Activated naive CD8-positive, alpha-beta T cell treated with anti-CD3 and anti-CD28 coated beads for 36 hours (primary cell): ENCODE results near the gene GJE1. TPM values are rescaled to one million over a fixed set of nuclear protein-coding genes. Genes with fewer than 3 reads are reported as not detected.
"Not testable (repeated sequence)": the region's sequence is repeated elsewhere in the genome, so short reads cannot be mapped to it uniquely, and the experiment has no call there.

Experiments used
- DNase-seq: peaks from one replicate; pipeline ENCODE4 v3.0.0; 2021
- H3K27ac Mint-ChIP-seq: one replicate; pipeline ENCODE4 v1.8.0; 2022; ENCODE audit warnings: mild to moderate bottlenecking, moderate library complexity, mixed read lengths
- H3K27me3 Mint-ChIP-seq: one replicate; pipeline ENCODE4 v1.8.0; 2022; ENCODE audit warnings: mild to moderate bottlenecking, mixed read lengths
- H3K36me3 Mint-ChIP-seq: one replicate; pipeline ENCODE4 v1.8.0; 2021; ENCODE audit warnings: mild to moderate bottlenecking, mixed read lengths
- H3K4me1 Mint-ChIP-seq: one replicate; pipeline ENCODE4 v1.8.0; 2021; ENCODE audit warnings: mixed read lengths
- H3K4me3 Mint-ChIP-seq: one replicate; pipeline ENCODE4 v1.8.0; 2022; ENCODE audit warnings: mild to moderate bottlenecking, moderate library complexity, mixed read lengths
- H3K9me3 Mint-ChIP-seq: one replicate; pipeline ENCODE4 v1.8.0; 2022; ENCODE audit warnings: mixed read lengths
- total RNA-seq, 2 experiments: library from RNA; stranded (reverse); gene quantifications; one replicate each; pipeline ENCODE4 v1.2.3, GENCODE V29; 2021

The GJE1 gene
- total RNA-seq, 2 experiments from 2014 or later = not detected

- DNase-seq = no peak
- H3K27ac Mint-ChIP-seq = peak overlapping the region; percentile 35
- H3K4me3 Mint-ChIP-seq = no peak overlapping the region
- H3K27me3 Mint-ChIP-seq = no peaks in the 10 kb centered on the region
- H3K4me1 Mint-ChIP-seq = peaks cover 65% of the 10 kb centered on the region
- H3K9me3 Mint-ChIP-seq = no peaks in the 10 kb centered on the region
- H3K36me3 Mint-ChIP-seq = peaks cover 13% of the 10 kb centered on the region
Measured at GRCh38 chr6:142153196-142153595, 20.5 kb downstream of the GJE1 start.

DNA sequence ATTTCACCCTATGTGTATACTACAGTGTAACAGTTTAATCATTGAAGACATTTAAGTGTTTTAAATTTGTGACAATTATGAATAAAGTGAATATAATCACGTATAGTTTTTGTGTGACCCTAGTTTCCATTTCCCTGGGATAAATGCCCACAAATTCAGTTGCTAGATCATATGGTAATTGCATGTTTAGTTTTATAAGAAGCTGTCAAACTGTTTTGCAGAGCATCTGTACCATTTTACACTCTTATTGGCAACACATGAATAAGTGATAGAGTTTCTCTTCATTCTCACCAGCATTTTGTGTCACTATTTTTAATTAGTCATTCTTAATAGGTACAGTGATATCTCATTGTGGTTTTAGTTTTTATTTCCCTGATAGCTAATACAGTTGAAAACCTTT, 21.6 kb downstream of the GJE1 start:
- Mint-ChIP-seq H3K27ac (no peak overlapping the region), H3K36me3 (peaks cover 15% of the 10 kb centered on the region), H3K9me3 (no peaks in the 10 kb centered on the region)

GRCh38 chr6:142155091-142155490, 22.4 kb downstream of the GJE1 start:
- H3K9me3 Mint-ChIP-seq = no peaks in the 10 kb centered on the region
- no peak overlapping the region for H3K4me3 Mint-ChIP-seq
- no peaks in the 10 kb centered on the region for H3K27me3 Mint-ChIP-seq
- no peak for DNase-seq
- H3K27ac Mint-ChIP-seq = no peak overlapping the region
- H3K36me3 Mint-ChIP-seq = peaks cover 15% of the 10 kb centered on the region
- peaks cover 56% of the 10 kb centered on the region for H3K4me1 Mint-ChIP-seq

More for the DNA sequence above, 21.6 kb downstream of the GJE1 start:
- Mint-ChIP-seq H3K4me3 (no peak overlapping the region), H3K27me3 (no peaks in the 10 kb centered on the region), H3K4me1 (peaks cover 57% of the 10 kb centered on the region)
- no peak for DNase-seq

DNA sequence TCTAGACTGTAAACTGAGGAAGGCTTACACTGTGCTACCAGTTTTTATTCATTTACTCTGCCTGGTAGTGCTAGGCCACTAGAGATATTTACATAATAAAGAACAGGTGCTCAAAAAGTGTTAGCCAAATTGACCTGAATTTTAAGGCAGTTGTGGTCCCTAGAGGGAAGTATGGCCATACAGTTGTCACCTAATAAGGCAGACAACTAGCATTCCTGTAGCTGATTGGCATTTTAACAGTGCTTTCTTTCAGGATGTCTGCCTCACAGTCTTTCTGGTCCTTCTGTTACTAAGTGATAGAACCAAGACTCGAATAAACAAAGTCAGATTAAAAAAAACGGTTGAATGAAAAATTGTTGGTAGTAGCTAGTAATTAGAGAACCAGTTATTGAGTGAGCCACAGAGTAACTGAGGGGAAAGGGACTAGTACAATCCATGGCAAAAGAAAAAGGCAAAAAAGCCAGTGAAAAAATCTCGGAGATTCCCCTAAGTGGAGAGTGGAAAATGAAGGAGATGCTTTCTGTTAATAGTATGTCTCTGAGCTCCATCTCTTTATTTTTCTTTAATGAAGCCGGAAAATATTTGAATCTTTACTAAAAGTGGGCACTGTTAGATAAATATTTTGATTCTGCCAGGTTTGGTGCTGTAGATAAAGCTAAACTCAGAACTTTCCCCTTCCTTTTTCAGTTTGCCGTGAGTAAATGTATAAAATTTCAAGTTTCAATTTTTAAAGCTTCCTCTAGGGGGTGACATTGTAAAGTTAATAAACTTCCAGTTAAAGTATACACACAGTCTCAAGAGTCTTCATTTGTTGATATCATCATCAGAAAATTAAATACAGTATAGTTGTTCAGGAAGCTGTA, 23.4 kb downstream of the GJE1 start:
- no peak for DNase-seq
- H3K4me3 Mint-ChIP-seq = no peak overlapping the region

DNA sequence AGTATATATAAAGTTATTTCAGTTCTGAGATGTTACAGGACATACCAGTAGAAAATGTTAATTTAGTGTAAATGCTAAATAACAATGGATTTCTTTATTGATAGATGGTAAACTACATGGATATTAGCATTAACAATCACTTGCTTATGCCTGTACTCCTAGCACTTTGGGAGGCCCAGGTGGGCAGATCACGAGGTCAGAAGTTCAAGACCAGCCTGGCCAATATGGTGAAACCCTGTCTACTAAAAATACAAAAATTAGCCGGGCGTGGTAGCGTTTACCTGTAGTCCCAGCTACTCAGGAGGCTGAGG, 24.0 kb downstream of the GJE1 start:
- H3K27ac Mint-ChIP-seq, H3K27me3 Mint-ChIP-seq, DNase-seq, H3K4me3 Mint-ChIP-seq, H3K36me3 Mint-ChIP-seq, H3K9me3 Mint-ChIP-seq: not testable (repeated sequence)
- peaks cover 51% of the 10 kb centered on the region for H3K4me1 Mint-ChIP-seq

More for the DNA sequence above, 23.4 kb downstream of the GJE1 start:
- no peak overlapping the region for H3K27ac Mint-ChIP-seq
- no peaks in the 10 kb centered on the region for H3K9me3 Mint-ChIP-seq
- H3K36me3 Mint-ChIP-seq = peaks cover 10% of the 10 kb centered on the region
- H3K4me1 Mint-ChIP-seq = peaks cover 53% of the 10 kb centered on the region
- no peaks in the 10 kb centered on the region for H3K27me3 Mint-ChIP-seq

GRCh38 chr6:142162780-142163179, 30.1 kb downstream of the GJE1 start:
- no peaks in the 10 kb centered on the region for H3K27me3 Mint-ChIP-seq
- H3K4me1 Mint-ChIP-seq = peaks cover 34% of the 10 kb centered on the region
- no peaks in the 10 kb centered on the region for H3K9me3 Mint-ChIP-seq
- peaks cover 8% of the 10 kb centered on the region for H3K36me3 Mint-ChIP-seq
- DNase-seq = no peak
- no peak overlapping the region for H3K4me3 Mint-ChIP-seq
- no peak overlapping the region for H3K27ac Mint-ChIP-seq

- Mint-ChIP-seq H3K36me3 (peaks cover 7% of the 10 kb centered on the region), H3K4me1 (peaks cover 28% of the 10 kb centered on the region), H3K27ac (no peak overlapping the region), H3K27me3 (no peaks in the 10 kb centered on the region), H3K4me3 (no peak overlapping the region), H3K9me3 (no peaks in the 10 kb centered on the region)
- no peak for DNase-seq
Measured at GRCh38 chr6:142165227-142165626, 32.5 kb downstream of the GJE1 start.

- Mint-ChIP-seq H3K9me3 (no peaks in the 10 kb centered on the region), H3K4me3 (no peak overlapping the region), H3K4me1 (peaks cover 19% of the 10 kb centered on the region), H3K27ac (no peak overlapping the region), H3K27me3 (no peaks in the 10 kb centered on the region), H3K36me3 (peaks cover 5% of the 10 kb centered on the region)
- DNase-seq = no peak
Measured at GRCh38 chr6:142167071-142167470, 34.3 kb downstream of the GJE1 start.

GRCh38 chr6:142167486-142167885, 34.8 kb downstream of the GJE1 start:
- Mint-ChIP-seq H3K4me3 (no peak overlapping the region), H3K9me3 (no peaks in the 10 kb centered on the region), H3K27me3 (no peaks in the 10 kb centered on the region), H3K36me3 (peaks cover 9% of the 10 kb centered on the region), H3K27ac (no peak overlapping the region), H3K4me1 (peaks cover 15% of the 10 kb centered on the region)
- no peak for DNase-seq

GRCh38 chr6:142171351-142171750, 38.6 kb downstream of the GJE1 start:
- Mint-ChIP-seq H3K4me1 (peaks cover 8% of the 10 kb centered on the region), H3K27ac (no peak overlapping the region), H3K9me3 (peaks cover 2% of the 10 kb centered on the region), H3K36me3 (peaks cover 39% of the 10 kb centered on the region), H3K27me3 (no peaks in the 10 kb centered on the region), H3K4me3 (no peak overlapping the region)
- no peak for DNase-seq

DNA sequence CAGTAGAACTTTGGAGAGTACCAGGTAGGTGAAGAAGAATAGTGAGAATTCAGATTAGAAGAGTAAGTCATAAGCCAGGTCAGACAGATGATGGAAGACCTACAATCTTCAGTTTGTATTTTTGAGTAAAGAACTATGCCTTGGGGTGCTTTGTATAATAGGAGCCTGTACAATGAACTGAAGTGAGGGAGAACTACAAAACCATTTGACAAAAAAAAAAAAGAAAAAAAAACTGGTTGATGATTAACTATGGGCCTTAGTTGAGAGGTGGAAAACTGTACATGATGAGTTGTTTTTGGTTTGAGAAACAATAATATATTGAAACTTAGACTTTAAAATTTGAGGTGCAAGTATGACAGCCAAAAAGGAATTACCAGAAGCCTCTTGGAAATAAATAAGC, 40.0 kb downstream of the GJE1 start:
- peaks cover 9% of the 10 kb centered on the region for H3K9me3 Mint-ChIP-seq
- no peak overlapping the region for H3K4me3 Mint-ChIP-seq
- no peaks in the 10 kb centered on the region for H3K27me3 Mint-ChIP-seq
- peaks cover 53% of the 10 kb centered on the region for H3K36me3 Mint-ChIP-seq
- DNase-seq = no peak
- peaks cover 4% of the 10 kb centered on the region for H3K4me1 Mint-ChIP-seq
- H3K27ac Mint-ChIP-seq = no peak overlapping the region

DNA sequence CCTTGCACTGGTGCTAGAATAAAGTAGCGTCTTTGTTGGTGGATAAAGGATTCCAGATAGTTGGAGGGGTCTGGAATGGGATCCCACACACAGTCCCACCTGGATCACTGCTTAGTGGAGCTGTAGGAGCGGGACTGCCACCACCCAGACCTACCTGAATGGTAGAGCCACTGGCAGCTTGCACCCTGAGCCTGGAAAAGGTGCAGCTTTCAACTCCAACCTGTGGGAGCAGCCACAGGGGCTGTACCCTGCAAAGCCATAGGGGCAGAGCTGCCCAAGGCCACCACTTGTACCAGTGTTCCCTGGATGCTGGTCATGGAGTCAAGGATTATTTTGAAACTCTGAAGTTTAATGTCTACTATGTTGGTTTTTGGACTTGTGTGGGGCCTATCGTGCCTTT, 41.3 kb downstream of the GJE1 start:
- Mint-ChIP-seq H3K36me3 (peaks cover 61% of the 10 kb centered on the region), H3K4me3 (no peak overlapping the region), H3K9me3 (peaks cover 15% of the 10 kb centered on the region), H3K27me3 (no peaks in the 10 kb centered on the region), H3K4me1 (peaks cover 4% of the 10 kb centered on the region), H3K27ac (no peak overlapping the region)
- DNase-seq = no peak

DNA sequence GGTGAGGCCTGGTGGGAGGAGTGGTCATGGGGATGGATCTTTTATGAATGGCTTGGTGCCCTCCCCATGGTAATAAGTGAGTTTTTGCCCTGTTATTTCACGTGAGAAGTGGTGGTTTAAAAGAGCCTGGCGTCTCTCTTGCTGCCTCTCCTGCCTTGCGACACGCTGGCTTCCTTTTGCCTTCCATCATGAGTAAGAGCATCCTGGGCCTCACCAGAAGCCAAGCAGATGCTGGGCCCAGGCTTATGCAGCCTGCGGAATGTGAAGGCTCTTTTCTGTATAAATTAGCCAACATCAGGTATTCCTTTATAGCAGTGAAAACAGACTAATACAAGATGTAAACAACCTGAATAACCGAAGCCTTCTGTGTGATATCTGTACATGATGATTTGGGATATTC, 42.0 kb downstream of the GJE1 start:
- H3K36me3 Mint-ChIP-seq = peaks cover 61% of the 10 kb centered on the region
- H3K27ac Mint-ChIP-seq = no peak overlapping the region

GRCh38 chr6:142178129-142178528, 45.4 kb downstream of the GJE1 start:
- Mint-ChIP-seq H3K36me3 (peaks cover 62% of the 10 kb centered on the region), H3K27me3 (no peaks in the 10 kb centered on the region), H3K4me1 (peaks cover 8% of the 10 kb centered on the region), H3K27ac (no peak overlapping the region), H3K4me3 (no peak overlapping the region), H3K9me3 (peaks cover 15% of the 10 kb centered on the region)
- no peak for DNase-seq

More for the DNA sequence above, 42.0 kb downstream of the GJE1 start:
- H3K4me3 Mint-ChIP-seq = no peak overlapping the region
- no peak for DNase-seq
- H3K4me1 Mint-ChIP-seq = peaks cover 4% of the 10 kb centered on the region
- H3K27me3 Mint-ChIP-seq = no peaks in the 10 kb centered on the region
- H3K9me3 Mint-ChIP-seq = peaks cover 15% of the 10 kb centered on the region

GRCh38 chr6:142182004-142182403, 49.3 kb downstream of the GJE1 start:
- Mint-ChIP-seq H3K27me3 (no peaks in the 10 kb centered on the region), H3K4me1 (peaks cover 9% of the 10 kb centered on the region), H3K36me3 (peaks cover 32% of the 10 kb centered on the region), H3K4me3 (no peak overlapping the region), H3K9me3 (peaks cover 10% of the 10 kb centered on the region), H3K27ac (no peak overlapping the region)
- DNase-seq = no peak

- H3K36me3 Mint-ChIP-seq = peaks cover 19% of the 10 kb centered on the region
- no peak for DNase-seq
- H3K27ac Mint-ChIP-seq = no peak overlapping the region
- no peaks in the 10 kb centered on the region for H3K27me3 Mint-ChIP-seq
- H3K4me1 Mint-ChIP-seq = peaks cover 13% of the 10 kb centered on the region
- no peak overlapping the region for H3K4me3 Mint-ChIP-seq
- H3K9me3 Mint-ChIP-seq = no peaks in the 10 kb centered on the region
Measured at GRCh38 chr6:142183351-142183750, 50.6 kb downstream of the GJE1 start.
